ENCODE results near the gene CPNE7.

CPNE7 gene

DNA sequence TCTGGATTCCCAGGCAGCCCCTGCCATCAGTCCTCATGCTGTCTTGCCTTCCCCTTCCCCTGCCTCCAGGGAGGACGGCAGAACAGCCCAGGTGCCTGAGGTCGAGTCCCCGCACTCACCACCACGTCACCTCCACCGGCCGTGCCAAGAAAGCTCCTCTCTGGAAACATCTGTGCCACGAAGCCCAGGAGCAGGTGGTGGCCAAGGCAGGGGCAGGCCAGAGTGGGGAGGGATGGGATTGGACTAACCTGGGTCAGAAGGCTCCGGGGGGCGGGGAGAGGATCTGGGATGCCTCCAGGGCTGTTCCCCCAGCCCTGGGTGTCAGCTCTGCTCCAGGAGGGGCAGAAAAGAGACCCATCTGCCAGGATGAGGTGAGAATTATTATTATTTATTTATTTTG, 30.4 kb downstream of the CPNE7 start:
- DNase-seq = no peak

DNA sequence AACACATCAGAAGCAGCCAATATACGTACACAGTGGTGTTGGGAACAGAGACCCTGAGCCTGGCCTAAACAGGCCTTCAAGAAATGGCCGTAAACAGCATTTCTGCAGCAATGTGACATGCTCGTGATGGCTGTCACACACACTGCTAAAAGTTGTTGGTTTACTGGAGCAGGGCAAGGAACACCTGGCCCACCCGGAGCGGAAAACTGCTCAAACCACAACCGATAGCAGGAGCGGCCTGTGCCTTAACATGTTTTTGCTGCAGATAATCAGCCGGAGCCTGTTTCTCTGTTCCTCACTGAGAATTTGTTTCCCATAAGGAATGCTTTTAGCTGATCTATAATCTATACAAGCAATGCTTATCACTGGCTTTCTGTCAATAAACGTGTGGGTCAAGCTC, 31.9 kb downstream of the CPNE7 start:
- DNase-seq = no peak

DNA sequence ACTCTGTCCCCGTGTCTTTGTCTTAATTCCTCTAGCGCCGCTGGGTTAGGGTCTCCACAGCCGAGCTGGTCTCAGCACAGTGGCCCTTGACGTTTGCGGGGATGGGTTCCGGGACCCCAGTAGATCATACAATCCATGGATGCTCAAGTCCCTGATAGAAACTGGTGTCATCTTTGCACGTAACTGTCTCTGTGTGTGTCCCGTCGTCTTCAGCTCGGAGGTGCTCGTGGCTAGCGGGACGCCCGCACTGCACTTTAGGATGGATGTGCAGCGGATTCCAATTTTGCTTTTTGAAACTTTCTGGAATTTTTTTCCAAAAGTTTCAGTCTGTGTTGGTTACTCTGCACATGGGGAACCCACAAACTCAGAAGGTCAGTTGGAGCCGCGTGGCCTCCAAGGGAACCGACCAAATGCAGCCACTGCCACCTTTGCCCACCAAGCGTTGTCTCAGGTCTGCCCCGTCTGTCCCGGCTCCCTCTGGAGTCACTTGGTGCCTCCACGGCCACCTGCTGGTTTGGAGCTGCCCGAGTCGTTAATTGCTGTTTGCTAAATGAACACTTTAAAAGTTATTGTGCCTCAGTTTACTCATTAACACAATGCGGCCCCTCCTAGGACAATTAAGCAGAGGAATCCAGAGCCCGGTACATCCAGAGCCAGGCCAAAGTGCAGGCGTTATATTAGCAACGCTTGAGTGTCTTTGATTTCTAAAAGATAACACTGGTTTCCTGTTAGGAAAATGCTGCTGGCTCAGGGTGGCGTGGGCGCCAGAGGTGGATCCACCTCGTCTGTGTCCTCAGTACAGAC, 32.6 kb downstream of the CPNE7 start:
- no peak for DNase-seq

DNA sequence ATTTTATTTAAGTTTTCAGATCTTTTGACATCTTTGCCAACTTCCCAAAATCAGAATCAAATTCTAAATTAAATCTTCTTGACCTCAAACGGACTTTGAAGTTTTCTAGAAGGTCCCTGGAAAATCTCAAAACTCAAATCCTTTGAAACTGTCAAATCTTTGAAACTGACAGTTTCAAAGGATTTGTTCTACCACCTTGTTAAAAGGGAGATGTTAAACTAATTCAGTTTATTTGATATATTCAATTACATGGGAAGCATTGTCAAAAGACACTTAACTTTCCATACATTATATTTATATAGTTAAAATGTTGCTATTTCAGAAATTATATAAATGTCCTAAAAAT, 34.5 kb downstream of the CPNE7 start:
- no peak for DNase-seq

DNA sequence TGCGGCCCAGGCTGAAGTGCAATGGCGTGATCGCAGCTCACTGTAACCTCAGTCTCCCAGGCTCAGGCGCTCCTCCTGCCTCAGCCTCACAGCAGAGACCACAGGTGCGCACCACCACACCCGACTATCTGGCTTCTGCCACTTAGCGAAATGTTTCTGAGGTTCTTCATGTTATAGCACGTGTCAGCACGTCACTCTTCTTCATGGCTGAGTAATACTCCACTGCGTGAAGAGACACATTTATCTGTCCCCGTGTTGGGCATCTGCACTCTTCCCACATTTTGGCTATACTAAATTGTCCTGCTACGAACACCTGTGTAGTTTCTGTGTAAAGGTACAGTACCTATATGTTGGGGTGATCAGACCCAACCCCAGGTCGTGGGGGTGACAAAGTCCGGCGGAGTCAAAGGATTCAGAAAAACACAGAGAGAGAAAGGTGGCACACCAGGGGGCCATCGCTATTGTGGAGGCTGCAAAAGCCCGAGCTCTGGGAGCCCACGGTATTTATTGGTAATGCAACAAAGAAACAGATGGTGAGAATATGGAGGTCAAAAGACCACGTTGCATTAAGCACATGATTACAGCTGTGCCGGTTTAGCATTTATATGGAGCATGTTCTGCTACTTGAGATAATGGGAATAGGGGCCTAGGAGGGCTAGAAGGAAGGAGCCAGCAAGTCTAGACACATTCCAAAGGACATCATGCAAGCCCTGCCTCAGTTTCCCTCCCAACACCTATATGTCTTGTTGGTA, 37.0 kb downstream of the CPNE7 start:
- DNase-seq = no peak

DNA sequence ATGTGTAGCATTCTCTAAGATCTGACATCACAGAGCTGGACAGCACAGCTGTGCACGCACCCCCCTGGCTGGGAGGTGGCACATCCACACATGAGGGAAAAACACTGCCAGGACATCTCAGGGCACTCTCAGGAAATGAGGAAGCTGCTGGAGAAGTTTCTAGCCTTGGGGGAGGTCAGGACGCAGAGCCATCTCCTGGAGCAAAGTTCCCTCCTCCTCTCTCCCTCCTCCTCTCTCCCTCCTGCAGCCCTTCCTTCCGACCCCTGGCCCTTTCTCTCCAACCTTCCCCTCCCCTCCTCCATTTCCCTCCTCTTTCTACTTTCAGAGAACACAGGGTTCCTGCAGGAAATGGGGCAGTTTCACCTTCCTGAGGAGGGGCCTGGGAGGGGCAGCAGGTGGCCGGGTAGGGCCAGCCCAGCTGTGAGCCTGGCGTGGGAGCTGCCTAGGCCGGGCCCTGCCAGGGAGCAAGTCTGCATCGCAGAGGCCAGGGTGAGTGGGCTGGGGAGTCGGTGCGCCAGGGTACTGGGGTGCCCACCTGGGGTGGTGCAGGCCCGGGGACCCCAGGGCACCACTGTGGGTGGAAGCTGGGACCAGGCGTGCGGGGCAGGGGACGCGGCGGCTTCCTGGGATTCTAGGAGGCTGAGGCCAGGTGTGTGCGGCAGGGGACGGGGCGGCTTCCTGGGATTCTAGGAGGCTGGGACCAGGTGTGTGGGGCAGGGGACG, 37.8 kb downstream of the CPNE7 start, which contains the start of gene DPEP1:
TSS of gene DPEP1 (plus strand) at position 412 of the 723 bp plus-strand sequence. CDS start 16,769 bp downstream, outside the sequence.
- no peak for DNase-seq

DNA sequence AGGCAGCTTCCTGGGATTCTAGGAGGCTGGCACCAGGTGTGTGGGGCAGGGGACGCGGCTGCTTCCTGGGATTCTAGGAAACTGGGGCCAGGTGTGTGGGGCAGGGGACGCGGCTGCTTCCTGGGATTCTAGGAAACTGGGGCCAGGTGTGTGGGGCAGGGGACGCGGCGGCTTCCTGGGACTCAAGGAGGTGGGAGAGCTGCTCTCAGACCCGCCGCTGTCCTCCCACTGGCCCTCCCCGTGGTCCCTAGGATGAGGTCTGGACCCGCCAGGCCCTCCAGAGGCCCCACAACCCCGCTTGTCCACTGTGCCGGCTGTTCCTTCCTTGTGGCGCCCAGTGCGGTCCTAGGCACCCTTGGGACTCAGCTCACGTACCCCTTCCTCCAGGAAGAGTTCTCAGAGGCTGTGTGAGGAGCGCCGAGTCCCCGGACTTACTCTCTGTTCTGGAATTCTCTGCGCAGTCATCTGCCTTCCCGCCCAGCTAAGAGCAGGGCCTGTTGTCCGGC, 38.4 kb downstream of the CPNE7 start:
- DNase-seq = no peak

DNA sequence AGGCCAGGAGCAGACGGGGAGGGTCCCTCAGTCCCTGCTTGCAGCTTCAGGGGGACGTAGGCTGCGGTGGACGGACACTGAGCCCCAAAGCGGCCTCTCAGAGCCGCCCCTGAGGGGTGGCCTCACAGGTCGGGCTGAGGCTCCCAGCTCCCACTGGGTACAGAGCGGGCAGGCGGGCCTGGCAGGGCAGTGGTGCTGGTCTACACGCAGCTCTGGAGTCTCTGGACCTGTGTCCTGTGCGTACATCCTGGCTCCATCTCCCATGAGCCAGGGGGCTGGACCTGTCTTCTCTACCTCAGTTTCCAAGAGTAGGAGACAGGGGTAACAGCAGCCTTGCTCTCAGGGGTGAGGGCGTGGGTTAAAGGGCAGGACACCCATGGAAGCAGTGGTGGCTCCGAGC, 39.6 kb downstream of the CPNE7 start:
- no peak for DNase-seq

DNA sequence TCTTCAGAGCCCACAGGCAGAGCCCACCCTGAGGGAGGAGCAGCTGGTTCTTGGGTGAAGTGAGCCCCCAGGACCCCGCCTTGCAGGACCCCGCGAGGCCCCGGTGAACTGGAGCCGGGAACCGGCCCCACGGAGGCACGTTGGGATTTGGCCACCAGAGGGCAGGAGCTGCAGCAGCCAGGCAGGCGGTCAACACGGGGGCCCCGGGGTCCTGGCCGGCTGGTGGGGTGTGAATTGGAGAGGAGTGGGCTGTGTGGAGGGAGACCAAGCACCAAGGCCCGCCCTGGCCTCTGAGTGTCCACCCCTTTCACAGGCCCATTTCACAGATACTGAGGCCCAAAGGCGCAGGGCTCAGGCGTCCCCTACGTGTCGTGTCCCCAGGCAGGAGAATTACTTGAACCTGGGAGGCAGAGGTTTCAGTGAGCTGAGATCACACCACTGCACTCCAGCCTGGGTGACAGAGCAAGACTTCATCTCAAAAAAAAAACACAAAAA, 40.1 kb downstream of the CPNE7 start:
- no peak for DNase-seq

DNA sequence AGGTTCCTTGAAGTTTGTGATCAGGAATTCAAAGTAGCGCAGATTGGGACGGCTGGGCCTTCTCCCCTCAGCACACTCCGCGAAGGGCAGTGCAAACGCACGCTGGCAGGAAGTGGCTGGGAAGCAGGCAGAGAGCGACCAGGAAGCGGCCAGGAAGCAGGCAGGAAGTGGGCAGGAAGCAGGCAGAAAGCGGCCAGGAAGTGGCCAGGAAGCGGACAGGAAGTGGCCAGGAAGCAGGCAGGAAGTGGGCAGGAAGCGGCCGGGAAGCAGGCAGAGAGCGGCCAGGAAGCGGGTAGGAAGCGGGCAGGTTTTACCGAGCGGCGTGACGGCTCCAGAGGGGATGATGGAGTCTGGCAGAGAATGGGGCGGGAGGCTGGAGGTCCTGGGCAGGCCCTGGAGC, 41.1 kb downstream of the CPNE7 start:
- DNase-seq = no peak

DNA sequence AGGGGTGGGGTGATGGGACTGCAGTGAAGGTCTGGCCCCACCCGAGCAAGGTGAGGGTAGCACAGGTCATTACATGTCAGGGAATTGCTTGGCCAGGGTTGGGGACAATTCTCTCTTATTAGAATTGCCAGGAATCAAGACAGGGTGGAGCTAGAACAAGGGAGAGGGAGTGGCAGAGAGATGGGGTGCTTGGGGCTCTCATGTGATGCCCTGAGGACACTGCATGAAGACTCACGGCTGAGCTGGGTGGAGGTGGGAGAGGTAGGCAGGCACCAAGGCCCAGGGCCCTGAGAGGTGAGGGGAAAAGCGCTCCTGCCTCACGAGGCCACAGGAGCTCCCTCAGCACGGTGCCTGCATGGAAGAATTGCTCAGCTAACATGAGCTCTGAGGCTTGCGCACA, 41.5 kb downstream of the CPNE7 start:
- DNase-seq = no peak

DNA sequence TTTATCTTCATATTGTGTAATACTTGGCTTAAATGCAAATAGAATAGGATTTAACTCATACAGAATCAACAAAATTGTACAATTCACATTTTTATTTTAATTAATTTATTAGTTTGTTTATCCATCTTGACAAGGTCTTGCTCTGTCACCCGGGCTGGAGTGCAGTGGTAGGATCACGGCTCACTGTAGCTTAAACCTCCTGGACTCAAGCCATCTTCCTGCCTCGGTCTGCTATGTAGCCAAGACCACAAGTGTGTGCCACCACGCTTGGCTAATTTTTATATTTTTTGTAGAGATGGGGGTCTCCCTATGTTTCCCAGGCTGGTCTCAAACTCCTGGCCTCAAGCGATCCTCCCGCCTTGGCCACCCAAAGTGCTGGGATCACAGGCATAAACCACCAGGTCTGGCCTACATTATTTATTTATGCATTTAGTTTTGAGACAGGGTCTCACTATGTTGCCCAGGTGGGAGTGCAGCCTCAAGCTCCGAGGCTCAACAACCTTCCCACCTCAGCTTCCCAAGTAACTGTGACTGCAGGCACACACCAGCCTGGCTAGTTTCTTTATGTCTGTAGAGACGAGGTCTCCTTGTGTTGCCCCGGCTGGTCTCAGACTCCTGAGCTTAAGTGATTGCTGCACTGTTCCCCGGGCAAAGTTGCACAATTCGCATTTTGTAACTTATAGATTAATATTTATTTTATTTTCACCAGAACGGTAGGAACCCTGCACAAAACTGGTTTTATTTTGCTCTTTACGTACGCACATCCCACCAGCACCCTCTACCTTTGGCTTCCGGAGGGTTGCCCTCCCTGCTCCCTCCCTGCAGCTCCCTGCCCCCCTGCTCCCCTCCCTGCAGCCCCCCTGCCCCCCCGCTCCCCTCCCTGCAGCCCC, 42.8 kb downstream of the CPNE7 start:
- DNase-seq = no peak

DNA sequence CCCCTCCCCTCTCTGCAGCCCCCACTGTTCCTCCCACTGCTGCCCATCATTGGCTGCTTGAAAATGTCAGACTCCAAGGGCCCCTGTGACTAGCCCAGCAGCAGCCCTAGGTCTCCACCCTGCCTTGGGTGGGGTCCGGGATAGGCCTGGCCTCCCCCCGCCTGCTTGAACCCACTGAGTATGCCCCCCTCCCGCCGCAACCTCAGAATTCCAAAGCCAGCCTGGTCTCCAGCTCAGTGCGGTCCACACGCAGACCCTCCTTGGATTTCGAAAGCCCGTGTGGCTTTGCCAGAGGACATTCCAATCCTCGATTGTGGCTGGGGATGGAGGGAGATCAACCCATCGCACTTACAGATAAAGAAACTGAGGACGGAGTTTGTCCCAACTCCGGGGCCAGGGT, 44.3 kb downstream of the CPNE7 start:
- DNase-seq = no peak

DNA sequence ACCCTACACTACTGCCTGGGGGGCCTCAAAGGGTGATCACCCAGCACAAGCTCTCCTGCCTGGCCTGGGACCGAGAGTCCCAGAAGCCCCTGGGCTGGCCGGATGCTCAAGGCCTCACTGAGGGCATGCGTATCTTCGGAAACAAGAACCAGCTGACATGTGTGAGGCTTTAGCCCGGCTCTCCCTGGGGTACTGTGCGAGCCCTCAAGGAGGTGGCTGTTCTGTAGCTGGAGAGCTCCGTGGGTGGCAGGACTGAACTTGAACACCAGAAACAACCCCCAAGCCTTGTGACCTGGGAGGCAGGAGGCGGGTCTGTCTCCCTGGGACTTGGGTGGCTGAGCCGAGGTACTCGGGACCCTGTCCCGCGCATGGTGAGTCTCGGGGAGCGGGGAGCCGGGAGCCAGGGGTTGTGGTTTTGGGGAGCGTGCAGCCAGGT, 44.9 kb downstream of the CPNE7 start:
- no peak for DNase-seq

DNA sequence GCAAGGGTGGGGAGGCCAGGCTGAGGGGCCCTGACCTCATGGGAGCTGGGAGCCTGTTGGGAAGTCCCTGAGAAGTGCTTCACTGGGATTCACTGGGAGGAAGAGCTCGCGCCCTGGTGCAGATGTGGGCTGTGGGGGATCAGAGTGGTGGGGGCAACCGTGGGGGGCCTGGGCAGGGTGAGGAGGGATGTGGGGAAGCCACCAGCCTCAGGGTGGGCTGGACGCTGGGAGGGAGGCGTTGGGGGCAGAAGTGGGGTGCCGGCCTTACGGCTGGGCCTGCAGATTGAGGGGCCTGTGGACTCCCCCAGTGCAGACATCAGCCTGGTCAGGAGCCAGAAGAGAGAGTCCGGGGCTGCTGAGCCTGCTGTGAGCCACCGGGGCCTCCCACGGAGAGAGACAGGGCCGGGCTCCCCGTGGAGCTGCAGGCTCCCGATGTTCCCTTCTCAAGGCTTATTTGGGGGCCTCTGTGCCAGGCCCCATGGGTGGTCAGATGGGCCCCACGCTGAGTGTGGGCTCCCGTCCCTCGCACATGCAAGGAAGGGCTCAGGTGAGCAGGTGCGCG, 45.7 kb downstream of the CPNE7 start:
- no peak for DNase-seq

DNA sequence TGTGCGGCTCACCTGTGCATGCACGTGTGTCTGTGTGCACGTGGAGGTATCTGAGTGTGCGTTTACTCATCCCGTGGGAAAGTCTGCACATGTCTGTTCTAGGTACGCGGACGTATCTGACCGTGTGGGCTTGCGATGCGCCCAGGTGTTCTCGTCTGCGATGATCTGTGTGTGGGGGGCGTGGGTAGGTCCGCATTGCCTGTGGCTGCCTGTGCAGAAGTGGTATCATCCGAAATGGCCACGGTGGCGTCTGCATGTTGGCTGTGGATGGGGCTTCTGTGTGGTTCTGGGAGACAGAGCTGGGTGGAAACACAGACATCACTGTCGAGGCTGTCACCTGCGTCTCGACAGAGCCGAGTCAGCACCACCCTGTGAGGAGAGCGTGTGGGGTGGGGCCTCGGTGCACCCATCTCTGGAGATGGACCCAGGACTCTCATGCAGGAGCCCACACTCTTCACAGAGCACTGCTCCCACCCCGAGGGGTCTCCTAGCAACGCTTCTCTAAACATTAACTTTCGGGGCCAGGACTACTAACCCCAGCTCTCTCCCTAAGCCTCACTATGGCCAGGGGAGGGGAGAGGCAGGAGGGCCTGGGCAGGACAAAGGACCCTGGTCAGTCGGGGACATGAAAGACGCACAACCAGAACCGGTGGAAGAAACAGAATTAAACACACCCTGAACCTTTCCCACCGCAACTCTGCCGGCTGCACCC, 46.3 kb downstream of the CPNE7 start:
- DNase-seq = no peak

DNA sequence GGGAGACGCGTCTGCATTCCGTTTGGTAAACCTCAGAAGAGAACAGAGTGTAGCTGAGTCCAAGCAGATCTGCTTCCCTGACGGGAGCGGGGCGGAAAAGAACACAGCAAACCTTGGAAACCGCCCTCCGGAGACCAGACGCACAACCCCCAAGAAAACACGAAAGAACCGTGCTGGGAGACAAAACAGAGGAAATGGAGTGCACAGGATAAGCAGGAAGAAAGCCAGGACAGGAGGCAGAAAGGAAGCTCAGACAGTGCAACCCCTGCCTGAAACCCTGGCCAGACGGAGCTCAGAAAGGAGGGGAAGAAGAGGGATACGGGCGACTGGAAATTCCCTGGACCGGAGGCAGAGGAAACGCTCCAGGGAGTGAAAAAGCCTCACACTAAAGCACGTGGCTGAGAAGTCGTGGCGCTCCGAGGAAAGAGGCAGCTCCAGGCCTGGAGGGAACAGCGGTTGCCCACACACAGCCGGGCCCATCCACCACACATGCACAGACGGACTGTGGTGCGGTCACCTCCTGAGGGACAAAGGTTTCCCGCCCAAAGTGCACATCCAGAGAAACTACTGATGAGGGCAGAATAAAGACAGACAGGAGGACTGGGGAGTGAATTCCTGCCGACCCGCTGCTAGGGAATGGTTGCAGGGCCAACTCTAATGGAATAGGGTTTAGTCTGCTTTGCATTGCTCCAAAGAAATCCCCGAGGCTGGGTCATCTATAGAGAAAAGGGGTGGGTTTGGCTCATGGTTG, 48.1 kb downstream of the CPNE7 start:
- DNase-seq = no peak

DNA sequence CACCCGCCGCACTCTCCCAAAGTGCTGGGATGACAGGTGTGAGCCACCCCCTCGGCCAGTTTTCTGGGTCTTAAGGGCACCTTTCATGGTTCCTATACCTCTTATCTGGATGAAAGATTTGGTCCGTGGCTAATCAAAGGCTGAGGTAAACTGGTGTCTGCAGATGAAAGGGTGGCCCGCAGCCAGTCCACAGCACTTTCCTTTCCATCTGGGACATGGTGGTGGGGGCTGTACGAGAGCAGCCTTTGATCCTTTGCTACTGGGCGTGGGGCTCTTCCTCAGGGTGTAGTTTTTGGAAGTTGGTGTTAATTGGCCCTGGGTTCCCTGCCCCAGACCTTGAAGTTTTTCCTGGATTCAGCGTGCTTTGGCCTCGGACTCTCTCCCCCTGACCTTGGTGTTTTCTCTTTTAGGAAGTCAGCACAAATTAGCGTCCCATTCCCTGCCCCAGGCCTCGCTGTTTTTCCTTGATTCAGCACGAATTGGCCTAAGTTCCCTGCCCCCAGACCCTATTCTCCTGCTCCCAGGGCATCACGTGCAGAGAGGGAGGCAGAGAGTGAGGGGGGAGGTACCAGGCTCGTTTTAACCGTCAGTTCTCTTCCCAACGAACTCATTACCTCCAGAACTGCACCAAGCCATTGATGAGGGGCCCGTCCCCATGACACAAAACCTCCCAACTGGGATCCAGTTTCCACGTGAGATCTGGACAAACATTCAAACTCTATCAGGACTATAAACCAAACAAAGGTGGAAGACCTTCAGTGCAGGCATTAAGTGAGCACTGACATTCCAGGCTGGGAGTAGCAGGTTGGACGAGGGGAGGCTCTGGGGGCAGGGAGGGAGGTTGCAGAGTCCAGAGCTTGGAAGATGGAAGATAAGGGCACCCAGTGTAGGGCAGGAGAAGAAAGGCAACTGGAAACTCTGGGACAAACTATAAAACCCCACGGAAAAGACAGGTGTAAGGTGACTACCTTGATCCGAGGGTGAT, 49.5 kb downstream of the CPNE7 start:
- DNase-seq = no peak

All from left hindlimb (tissue), 1 donor.